HG02840 (cell line): Measurements from ENCODE around the gene DHX36.

Experiments used
- ATAC-seq: cut with Tn5 transposase; IDR thresholded peaks from one replicate; pipeline ENCODE4 v1.9.1; 2021; ENCODE audit warnings: mild to moderate bottlenecking, moderate library complexity, moderate number of reproducible peaks; ENCODE audit not compliant: unreplicated experiment, low FRiP score

DHX36 gene

GRCh38 chr3:154227531-154227930, 96.8 kb downstream of the DHX36 start:
- no peak for ATAC-seq

- no peak for ATAC-seq
Measured at GRCh38 chr3:154225536-154225935, 98.8 kb downstream of the DHX36 start.

DNA sequence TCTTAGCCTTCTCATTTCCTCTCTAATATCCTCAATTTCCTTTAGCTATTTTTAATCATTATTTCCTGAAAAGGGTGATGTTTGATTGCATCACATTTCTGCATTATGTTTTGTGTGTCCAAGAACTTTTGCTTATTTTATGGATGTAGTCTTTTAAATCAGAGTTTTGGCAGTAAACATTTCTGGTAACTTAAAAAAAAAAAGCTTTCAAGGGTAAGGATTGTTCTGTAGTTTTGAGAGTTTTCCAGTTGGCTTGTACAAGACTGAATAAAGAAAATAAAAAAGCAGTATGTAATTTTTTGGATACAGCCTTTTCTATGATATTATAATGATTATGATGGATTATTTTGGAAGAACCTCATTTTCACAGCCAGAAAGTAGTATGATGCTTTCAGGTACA, 99.4 kb downstream of the DHX36 start:
- no peak for ATAC-seq

DNA sequence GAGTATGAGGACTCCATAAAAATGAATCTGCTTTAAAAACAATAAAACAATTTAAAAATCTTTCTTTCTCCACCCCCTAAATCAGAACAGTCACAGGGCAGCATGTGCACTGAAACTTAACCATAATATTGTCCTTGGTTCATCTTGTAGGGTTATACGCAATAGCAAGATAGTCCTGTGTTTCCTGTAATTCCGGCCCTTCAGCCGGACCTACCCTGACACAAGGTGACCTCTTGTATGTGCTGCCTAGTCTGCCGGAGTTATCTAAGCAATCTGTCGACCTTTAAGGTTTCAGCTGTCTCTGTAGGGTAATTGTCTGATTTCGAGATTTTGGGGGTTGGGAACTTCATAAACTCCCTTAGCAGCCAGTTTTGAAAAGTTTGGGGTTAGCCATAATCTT, 99.9 kb downstream of the DHX36 start:
- no peak for ATAC-seq

DNA sequence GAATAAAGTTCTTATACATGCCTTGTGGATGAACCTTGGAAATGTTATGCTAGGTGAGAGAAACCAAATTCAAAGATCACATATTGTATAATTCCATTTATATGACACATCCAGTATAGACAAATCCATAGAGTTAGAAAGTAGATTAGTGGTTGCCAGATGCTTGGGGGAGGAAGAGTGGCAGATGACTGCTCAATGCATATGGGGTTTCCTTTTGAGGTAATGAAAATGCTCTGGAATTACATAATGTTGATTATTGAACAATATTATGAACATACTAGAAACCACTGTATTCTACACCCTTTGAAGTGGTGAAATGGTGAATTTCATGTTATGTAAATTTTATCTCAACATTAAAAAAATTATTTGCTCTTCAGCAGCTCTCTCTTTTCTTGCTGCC, 100.8 kb downstream of the DHX36 start:
- ATAC-seq = no peak
